ENCODE data around the gene KCNMA1.

The KCNMA1 gene

GRCh38 chr10:77680811-77681210 is 43.2 kb upstream of the KCNMA1 start:
- DNase-seq (ENCODE audit: low read depth, low spot score), result no peak
- H3K4me1 ChIP-seq (ENCODE audit: insufficient read depth, insufficient read length), result peaks cover 2% of the 10 kb centered on the region
- TF ChIP-seq YY1 (IDR thresholded peaks at IDR 0.05; ENCODE audit: insufficient read depth, insufficient read length), result no peak
- no peak for TF ChIP-seq ZNF274 (IDR thresholded peaks at IDR 0.05; ENCODE audit: low read depth, low read length)
- no peak for TF ChIP-seq SUZ12 (IDR thresholded peaks at IDR 0.05; ENCODE audit: extremely low read depth, insufficient read depth, insufficient read length)
- no peaks in the 10 kb centered on the region for H3K9me3 ChIP-seq (ENCODE audit: insufficient read depth, low read length)
- peaks cover 36% of the 10 kb centered on the region for H3K27me3 ChIP-seq (ENCODE audit: insufficient read depth, insufficient read length)
- no peak overlapping the region for H3K9ac ChIP-seq (ENCODE audit: insufficient read length, low read depth)
- no peaks in the 10 kb centered on the region for H3K36me3 ChIP-seq (ENCODE audit: insufficient read depth, insufficient read length, low read length)
- no peak overlapping the region for H3K4me3 ChIP-seq (ENCODE audit: insufficient read length, low read depth)

DNA sequence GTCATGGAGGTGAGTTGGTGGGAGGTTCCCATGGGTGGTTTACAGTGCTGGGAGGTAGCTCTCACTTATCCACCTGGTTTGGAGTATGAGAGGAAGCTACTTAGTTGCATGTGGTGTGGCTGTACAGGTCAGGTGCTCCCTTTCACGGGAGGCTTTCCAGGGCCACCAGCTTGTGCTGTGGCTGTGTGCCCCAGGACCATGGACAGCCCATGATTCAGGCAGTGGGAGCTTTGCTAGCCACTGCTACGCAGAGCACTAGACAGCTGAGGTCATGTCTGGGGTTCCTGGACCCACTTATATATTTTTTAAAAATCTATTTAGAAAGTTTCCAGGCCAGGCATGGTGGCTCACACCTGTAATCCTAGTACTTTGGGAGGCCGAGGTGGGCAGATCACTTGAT is 42.5 kb upstream of the KCNMA1 start:
- Histone ChIP-seq H3K4me3 (ENCODE audit: insufficient read length, low read depth) (no peak overlapping the region), H3K36me3 (ENCODE audit: insufficient read depth, insufficient read length, low read length) (no peaks in the 10 kb centered on the region), H3K9me3 (ENCODE audit: insufficient read depth, low read length) (no peaks in the 10 kb centered on the region), H3K4me1 (ENCODE audit: insufficient read depth, insufficient read length) (peaks cover 2% of the 10 kb centered on the region), H3K27me3 (ENCODE audit: insufficient read depth, insufficient read length) (peaks cover 36% of the 10 kb centered on the region), H3K9ac (ENCODE audit: insufficient read length, low read depth) (no peak overlapping the region)
- DNase-seq (ENCODE audit: low read depth, low spot score), result no peak
- TF ChIP-seq YY1 (IDR thresholded peaks at IDR 0.05; ENCODE audit: insufficient read depth, insufficient read length) (no peak), ZNF274 (IDR thresholded peaks at IDR 0.05; ENCODE audit: low read depth, low read length) (no peak), SUZ12 (IDR thresholded peaks at IDR 0.05; ENCODE audit: extremely low read depth, insufficient read depth, insufficient read length) (no peak)

GRCh38 chr10:77679217-77679616 is 41.6 kb upstream of the KCNMA1 start:
- H3K4me3 ChIP-seq (ENCODE audit: insufficient read length, low read depth), result no peak overlapping the region
- TF ChIP-seq ZNF274 (IDR thresholded peaks at IDR 0.05; ENCODE audit: low read depth, low read length), result no peak
- no peak for TF ChIP-seq SUZ12 (IDR thresholded peaks at IDR 0.05; ENCODE audit: extremely low read depth, insufficient read depth, insufficient read length)
- no peak for TF ChIP-seq YY1 (IDR thresholded peaks at IDR 0.05; ENCODE audit: insufficient read depth, insufficient read length)
- H3K4me1 ChIP-seq (ENCODE audit: insufficient read depth, insufficient read length), result peaks cover 2% of the 10 kb centered on the region

GRCh38 chr10:77678146-77678545 is 40.5 kb upstream of the KCNMA1 start:
- H3K9me3 ChIP-seq (ENCODE audit: insufficient read depth, low read length), result no peaks in the 10 kb centered on the region; the same call in 1 of the 2 replicates
- H3K4me1 ChIP-seq (ENCODE audit: insufficient read depth, insufficient read length), result peaks cover 2% of the 10 kb centered on the region
- DNase-seq (ENCODE audit: low read depth, low spot score), result no peak
- TF ChIP-seq SUZ12 (IDR thresholded peaks at IDR 0.05; ENCODE audit: extremely low read depth, insufficient read depth, insufficient read length) (no peak), YY1 (IDR thresholded peaks at IDR 0.05; ENCODE audit: insufficient read depth, insufficient read length) (no peak), ZNF274 (IDR thresholded peaks at IDR 0.05; ENCODE audit: low read depth, low read length) (no peak)
- H3K9ac ChIP-seq (ENCODE audit: insufficient read length, low read depth), result no peak overlapping the region
- H3K36me3 ChIP-seq (ENCODE audit: insufficient read depth, insufficient read length, low read length), result no peaks in the 10 kb centered on the region
- H3K4me3 ChIP-seq (ENCODE audit: insufficient read length, low read depth), result no peak overlapping the region
- H3K27me3 ChIP-seq (ENCODE audit: insufficient read depth, insufficient read length), result peaks cover 20% of the 10 kb centered on the region

More at GRCh38 chr10:77679217-77679616, 41.6 kb upstream of the KCNMA1 start:
- Histone ChIP-seq H3K9me3 (ENCODE audit: insufficient read depth, low read length) (no peaks in the 10 kb centered on the region), H3K36me3 (ENCODE audit: insufficient read depth, insufficient read length, low read length) (no peaks in the 10 kb centered on the region), H3K27me3 (ENCODE audit: insufficient read depth, insufficient read length) (peaks cover 29% of the 10 kb centered on the region), H3K9ac (ENCODE audit: insufficient read length, low read depth) (no peak overlapping the region)
- DNase-seq (ENCODE audit: low read depth, low spot score), result no peak

- Histone ChIP-seq H3K4me1 (ENCODE audit: insufficient read depth, insufficient read length) (no peaks in the 10 kb centered on the region), H3K36me3 (ENCODE audit: insufficient read depth, insufficient read length, low read length) (no peaks in the 10 kb centered on the region), H3K9ac (ENCODE audit: insufficient read length, low read depth) (no peak overlapping the region), H3K9me3 (ENCODE audit: insufficient read depth, low read length) (no peaks in the 10 kb centered on the region; the same call in 1 of the 2 replicates), H3K4me3 (ENCODE audit: insufficient read length, low read depth) (no peak overlapping the region), H3K27me3 (ENCODE audit: insufficient read depth, insufficient read length) (peaks cover 18% of the 10 kb centered on the region)
- no peak for TF ChIP-seq YY1 (IDR thresholded peaks at IDR 0.05; ENCODE audit: insufficient read depth, insufficient read length)
- no peak for TF ChIP-seq ZNF274 (IDR thresholded peaks at IDR 0.05; ENCODE audit: low read depth, low read length)
- no peak for TF ChIP-seq SUZ12 (IDR thresholded peaks at IDR 0.05; ENCODE audit: extremely low read depth, insufficient read depth, insufficient read length)
- DNase-seq (ENCODE audit: low read depth, low spot score), result no peak
Measured at GRCh38 chr10:77675347-77675746, 37.7 kb upstream of the KCNMA1 start.

DNA sequence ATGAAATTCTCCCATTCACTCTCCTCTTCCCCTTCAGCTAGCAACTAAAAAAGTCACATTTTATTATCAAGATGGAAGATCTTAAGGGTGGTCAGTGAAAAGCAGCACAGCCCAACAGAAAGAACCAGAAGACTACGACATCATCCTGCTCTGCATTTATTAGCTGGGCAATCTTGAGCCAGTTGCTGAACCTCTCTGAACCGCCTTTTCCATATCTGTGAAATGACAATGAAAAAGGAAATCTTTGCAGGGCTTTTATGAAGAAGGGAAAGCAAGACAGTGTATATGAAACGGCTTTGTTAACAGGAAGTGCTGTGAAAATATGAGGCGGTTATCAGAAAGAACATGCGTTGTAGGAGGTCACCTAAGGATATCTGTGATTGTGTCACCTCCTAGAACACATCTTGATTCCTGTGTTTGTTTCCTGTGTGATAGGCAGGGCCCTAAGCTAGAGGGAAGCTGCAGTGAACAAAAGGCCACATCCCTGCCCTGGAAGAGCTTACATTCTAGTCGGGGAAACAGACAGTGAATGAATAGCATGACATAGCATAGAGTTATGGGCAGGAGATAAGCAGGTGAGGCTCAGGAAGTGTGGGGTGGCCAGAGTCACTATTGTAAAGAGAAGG is 36.0 kb upstream of the KCNMA1 start:
- Histone ChIP-seq H3K27me3 (ENCODE audit: insufficient read depth, insufficient read length) (peaks cover 18% of the 10 kb centered on the region), H3K9ac (ENCODE audit: insufficient read length, low read depth) (no peak overlapping the region), H3K4me3 (ENCODE audit: insufficient read length, low read depth) (no peak overlapping the region), H3K9me3 (ENCODE audit: insufficient read depth, low read length) (no peaks in the 10 kb centered on the region; the same call in 1 of the 2 replicates), H3K36me3 (ENCODE audit: insufficient read depth, insufficient read length, low read length) (no peaks in the 10 kb centered on the region), H3K4me1 (ENCODE audit: insufficient read depth, insufficient read length) (no peaks in the 10 kb centered on the region)
- TF ChIP-seq ZNF274 (IDR thresholded peaks at IDR 0.05; ENCODE audit: low read depth, low read length) (no peak), YY1 (IDR thresholded peaks at IDR 0.05; ENCODE audit: insufficient read depth, insufficient read length) (no peak), SUZ12 (IDR thresholded peaks at IDR 0.05; ENCODE audit: extremely low read depth, insufficient read depth, insufficient read length) (no peak)
- no peak for DNase-seq (ENCODE audit: low read depth, low spot score)

GRCh38 chr10:77673101-77673500 is 35.5 kb upstream of the KCNMA1 start:
- no peak overlapping the region for H3K9ac ChIP-seq (ENCODE audit: insufficient read length, low read depth)
- no peaks in the 10 kb centered on the region for H3K4me1 ChIP-seq (ENCODE audit: insufficient read depth, insufficient read length)
- H3K36me3 ChIP-seq (ENCODE audit: insufficient read depth, insufficient read length, low read length), result no peaks in the 10 kb centered on the region
- H3K9me3 ChIP-seq (ENCODE audit: insufficient read depth, low read length), result no peaks in the 10 kb centered on the region; the same call in 1 of the 2 replicates
- no peak for TF ChIP-seq SUZ12 (IDR thresholded peaks at IDR 0.05; ENCODE audit: extremely low read depth, insufficient read depth, insufficient read length)
- no peak for TF ChIP-seq ZNF274 (IDR thresholded peaks at IDR 0.05; ENCODE audit: low read depth, low read length)
- TF ChIP-seq YY1 (IDR thresholded peaks at IDR 0.05; ENCODE audit: insufficient read depth, insufficient read length), result no peak
- no peak for DNase-seq (ENCODE audit: low read depth, low spot score)
- H3K27me3 ChIP-seq (ENCODE audit: insufficient read depth, insufficient read length), result peaks cover 17% of the 10 kb centered on the region
- H3K4me3 ChIP-seq (ENCODE audit: insufficient read length, low read depth), result no peak overlapping the region

All from NT2/D1 (cell line).